GM21529 (cell line): ENCODE results near the gene POLR3K.

Experiments used
- ATAC-seq: cut with Tn5 transposase; IDR thresholded peaks from one replicate; pipeline ENCODE4 v1.9.1; 2021; ENCODE audit not compliant: unreplicated experiment

The POLR3K gene

GRCh38 chr16:53346-54236 lies at the start of gene POLR3K, which contains the start of gene SNRNP25:
Gene POLR3K, minus strand, starts transcription at chr16:53608. Its CDS starts 22 bp downstream, at chr16:53586.
Gene SNRNP25, plus strand, starts transcription at chr16:53828. Its CDS starts 189 bp downstream, at chr16:54017.
- ATAC-seq = peak; percentile 93

GRCh38 chr16:102060-102855 lies 48.9 kb upstream of the POLR3K start:
- no peak for ATAC-seq

GRCh38 chr16:101586-101985 lies 48.2 kb upstream of the POLR3K start:
- ATAC-seq = no peak

- ATAC-seq = no peak
These were observed 47.6 kb upstream of the POLR3K start for GRCh38 chr16:100989-101388.

- no peak for ATAC-seq
These were observed 44.4 kb upstream of the POLR3K start for GRCh38 chr16:97822-98221.

GRCh38 chr16:96935-97381 lies 43.5 kb upstream of the POLR3K start:
- peak; percentile 76 for ATAC-seq

- ATAC-seq = no peak
These were observed 41.5 kb upstream of the POLR3K start for GRCh38 chr16:94918-95265.

GRCh38 chr16:92431-93339 lies 39.3 kb upstream of the POLR3K start:
- ATAC-seq = no peak

GRCh38 chr16:91484-91883 lies 38.1 kb upstream of the POLR3K start:
- ATAC-seq = no peak

GRCh38 chr16:89391-90302 lies 36.2 kb upstream of the POLR3K start:
- ATAC-seq = no peak

GRCh38 chr16:88613-89012 lies 35.2 kb upstream of the POLR3K start:
- no peak for ATAC-seq

- ATAC-seq = no peak
These were observed 33.1 kb upstream of the POLR3K start for GRCh38 chr16:86483-86952.

- ATAC-seq = no peak
These were observed 32.5 kb upstream of the POLR3K start for GRCh38 chr16:85865-86264.

- no peak for ATAC-seq
These were observed 32.0 kb upstream of the POLR3K start for GRCh38 chr16:85407-85782.

- peak; percentile 68 for ATAC-seq
These were observed 31.5 kb upstream of the POLR3K start for GRCh38 chr16:84718-85406.

- ATAC-seq = no peak
These were observed 30.6 kb upstream of the POLR3K start for GRCh38 chr16:83781-84615.

GRCh38 chr16:83060-83603 lies 29.7 kb upstream of the POLR3K start:
- no peak for ATAC-seq
